GM19043 (cell line): Measurements from ENCODE around the gene ALOX5AP.

ENCODE experiments used
- ATAC-seq: cut with Tn5 transposase; IDR thresholded peaks from one replicate; pipeline ENCODE4 v1.9.1; 2021; ENCODE audit warnings: low read depth; ENCODE audit not compliant: unreplicated experiment

ALOX5AP gene

DNA sequence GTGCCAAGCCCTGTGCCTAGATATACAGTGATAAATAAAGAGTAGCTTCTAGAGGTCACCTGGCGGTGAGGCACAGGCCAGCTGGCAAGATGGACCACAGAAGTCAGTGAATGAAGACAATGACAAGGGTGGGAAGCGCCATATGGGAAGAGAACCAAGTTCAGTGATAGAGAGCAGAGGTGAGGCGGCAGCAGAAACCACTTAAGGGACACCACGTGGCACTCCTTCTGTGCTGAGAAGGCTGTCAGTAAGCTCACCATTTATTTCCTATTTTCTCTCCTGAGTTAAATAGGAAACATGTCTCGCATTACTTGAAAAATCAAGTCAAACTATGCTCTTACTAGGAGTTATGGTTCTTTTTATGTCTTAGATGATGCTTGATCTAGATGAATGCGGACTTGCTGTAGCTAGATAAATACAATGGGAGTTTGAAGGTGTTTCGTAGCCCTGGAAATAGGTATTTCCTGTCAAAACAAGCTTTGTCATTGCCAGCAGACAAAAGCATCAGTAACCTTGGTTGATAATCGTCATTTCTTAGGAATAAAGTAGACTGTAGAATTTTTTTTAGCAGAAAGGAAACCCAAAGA is 17.8 kb downstream of the ALOX5AP start:
- no peak for ATAC-seq

DNA sequence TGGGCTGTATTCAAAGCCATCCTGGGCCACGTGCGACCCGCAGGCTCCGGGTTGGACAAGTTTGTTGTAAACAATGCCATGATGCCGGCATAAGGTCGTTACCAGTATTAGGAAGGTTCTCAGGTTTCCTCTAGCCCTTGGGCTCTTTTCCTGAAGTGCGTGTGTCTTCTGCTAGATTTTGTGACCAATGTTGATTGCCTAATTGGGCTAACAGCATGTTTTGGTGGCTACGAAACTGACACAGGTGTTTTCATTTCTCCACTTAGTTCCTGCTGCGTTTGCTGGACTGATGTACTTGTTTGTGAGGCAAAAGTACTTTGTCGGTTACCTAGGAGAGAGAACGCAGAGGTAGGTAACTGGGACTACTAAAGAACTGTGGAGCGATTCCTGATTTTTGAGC is 20.3 kb downstream of the ALOX5AP start:
- ATAC-seq, result no peak

DNA sequence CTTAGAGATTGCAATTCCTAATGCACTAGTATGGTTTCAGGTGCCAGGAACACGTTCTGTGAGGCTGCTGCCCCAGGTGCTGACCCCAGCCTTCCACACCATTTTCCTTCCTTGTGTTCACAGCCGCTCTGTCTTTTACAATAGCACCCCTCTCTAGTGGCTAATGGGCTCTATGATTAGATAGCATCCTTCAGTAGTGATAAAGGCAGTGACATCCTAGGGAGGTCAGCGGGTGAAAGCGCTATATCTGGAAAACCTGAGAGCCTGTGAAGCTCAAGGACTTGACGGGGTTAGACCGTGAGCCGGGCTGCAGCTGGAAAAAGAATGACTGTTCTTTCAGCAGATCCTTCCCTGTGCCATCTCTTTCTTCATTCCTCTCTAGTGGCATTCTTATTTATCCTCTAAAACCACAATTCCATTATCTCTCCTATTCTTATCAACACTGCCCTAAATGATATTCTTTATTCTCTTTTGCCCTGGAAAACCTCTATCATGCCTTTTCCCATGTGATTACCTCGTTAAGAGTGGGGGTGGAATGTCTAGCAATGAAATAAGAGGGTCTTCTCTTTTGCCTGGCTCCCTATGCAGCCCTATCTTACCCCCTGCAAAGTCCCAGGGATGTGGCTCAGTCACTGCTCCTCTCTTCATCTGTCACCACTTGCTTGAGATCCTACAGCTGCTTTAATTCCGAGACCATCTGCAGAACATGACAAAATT is 21.8 kb downstream of the ALOX5AP start:
- no peak for ATAC-seq

DNA sequence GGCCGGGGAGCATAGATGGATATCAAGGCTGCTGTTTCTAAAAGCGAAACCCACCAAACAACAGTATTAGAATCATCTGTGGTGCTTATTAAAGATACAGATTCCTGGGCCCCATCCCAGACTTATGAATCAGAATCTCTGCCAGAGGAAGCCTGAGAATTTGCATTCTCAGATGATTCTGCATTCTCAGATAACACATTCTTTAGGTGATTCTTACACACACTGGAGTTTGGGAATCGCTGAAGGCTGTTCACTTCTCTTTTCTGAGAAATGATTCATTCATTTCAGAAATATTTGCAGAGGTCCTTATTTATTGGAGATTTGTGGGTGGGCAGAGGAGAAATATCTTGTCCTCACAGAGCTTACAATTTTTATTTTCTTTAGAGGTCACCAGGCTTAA is 24.4 kb downstream of the ALOX5AP start:
- ATAC-seq, result no peak

DNA sequence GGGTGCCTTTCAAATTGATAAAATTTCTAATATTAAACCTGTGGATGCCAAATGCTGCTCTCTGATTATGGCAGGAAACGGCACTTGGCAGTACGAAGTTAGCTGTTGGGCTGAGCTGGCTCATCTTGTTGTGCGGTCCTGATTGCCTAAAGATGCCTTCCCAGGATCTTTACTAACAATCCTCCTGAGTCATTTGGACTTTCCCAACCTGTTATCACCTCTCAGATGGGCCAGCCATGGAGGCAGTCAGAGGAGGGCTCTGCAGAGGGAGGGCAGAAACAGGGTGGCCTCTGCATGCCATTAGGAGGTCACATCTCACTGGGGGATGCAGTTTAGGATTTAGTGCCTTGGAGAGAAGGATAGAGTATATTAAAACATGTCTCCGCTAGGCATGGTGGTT is 27.3 kb downstream of the ALOX5AP start:
- no peak for ATAC-seq

DNA sequence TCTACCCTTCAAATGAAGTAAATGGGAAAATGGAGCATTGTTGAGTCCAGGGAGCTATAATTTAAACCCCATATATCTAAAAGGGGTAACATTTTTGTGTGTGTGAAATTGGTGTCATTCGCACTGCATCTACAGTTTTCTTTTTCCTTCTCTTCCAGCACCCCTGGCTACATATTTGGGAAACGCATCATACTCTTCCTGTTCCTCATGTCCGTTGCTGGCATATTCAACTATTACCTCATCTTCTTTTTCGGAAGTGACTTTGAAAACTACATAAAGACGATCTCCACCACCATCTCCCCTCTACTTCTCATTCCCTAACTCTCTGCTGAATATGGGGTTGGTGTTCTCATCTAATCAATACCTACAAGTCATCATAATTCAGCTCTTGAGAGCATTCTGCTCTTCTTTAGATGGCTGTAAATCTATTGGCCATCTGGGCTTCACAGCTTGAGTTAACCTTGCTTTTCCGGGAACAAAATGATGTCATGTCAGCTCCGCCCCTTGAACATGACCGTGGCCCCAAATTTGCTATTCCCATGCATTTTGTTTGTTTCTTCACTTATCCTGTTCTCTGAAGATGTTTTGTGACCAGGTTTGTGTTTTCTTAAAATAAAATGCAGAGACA is 28.6 kb downstream of the ALOX5AP start:
- ATAC-seq, result no peak

DNA sequence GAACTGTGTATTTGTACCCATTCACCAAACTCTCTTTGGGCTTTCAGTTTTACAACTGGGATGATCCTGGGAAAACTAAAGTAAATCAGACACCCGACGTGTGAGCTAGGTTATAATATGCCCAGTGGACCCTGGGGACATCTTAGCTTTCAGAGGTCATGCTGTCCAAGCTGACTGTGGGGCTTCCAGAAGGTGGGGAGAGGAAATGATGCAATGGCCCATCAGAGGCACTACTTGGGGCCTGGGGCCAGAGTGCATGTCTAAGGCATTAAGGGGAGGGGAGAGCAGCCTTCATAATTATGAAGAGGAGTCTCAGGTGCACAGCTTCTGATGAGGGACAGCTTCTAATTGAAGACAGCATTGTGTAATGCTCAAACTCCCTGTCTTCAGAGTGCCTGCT is 30.9 kb downstream of the ALOX5AP start:
- no peak for ATAC-seq

DNA sequence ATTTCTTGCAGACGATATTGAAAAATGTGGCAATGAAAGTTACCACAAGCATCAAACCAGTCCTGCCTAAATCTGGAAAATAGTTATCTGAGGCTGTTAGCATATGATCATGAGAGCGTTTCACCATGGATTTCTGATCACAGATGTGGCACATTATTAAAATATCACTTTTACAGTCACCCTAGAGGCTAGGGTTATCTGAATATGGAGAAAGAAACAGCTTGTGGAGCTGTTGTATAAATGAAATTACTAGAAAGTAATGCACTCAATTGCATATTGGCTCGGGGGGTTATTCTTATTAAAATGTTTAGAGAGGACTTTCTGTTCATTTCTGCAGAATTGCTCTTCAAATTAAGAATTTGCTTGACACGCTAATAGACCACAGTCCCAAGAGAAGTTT is 35.6 kb downstream of the ALOX5AP start:
- no peak for ATAC-seq

DNA sequence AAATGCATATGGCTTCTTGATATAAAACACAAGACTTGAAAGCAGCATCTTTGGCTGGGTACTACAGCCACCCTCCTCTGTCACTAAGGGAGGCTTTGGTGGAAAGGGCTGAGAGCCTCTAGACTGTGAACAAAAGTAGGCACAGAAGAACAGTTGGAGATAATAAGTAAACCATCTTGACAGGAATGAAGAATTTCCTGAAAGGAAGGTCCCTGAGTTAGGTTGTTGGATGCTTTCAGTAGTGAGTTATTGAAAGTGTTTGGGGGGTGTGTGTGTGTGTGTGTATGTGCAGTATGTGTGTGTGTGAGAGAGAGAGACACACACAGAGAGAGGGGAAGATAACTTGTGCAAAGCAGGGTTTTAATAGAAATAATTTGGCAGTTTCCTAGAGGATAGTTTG is 38.2 kb downstream of the ALOX5AP start:
- ATAC-seq, result no peak

DNA sequence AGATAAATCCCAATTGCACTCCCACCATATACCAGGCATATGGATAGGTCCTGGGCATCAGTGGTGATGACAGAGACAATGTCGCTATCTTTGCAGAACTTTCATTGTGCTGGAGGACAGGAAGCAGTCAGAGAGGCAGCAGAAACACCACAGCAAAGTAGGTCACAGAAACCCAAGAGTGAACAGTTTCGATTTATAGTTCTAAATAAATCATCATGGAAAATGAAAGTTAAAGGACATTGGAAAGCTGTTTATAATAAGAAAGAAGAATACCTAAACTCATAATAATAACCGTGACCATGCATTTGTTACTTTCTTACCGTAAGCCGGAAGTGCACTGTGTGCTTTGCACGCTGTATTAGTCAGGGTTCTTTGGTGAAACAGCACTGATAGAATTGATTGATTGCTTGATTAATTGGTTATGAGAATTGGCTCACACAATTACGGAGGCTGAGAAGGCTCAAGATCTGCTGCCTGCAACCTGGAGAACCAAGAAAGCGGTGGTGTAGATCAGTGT is 38.9 kb downstream of the ALOX5AP start:
- no peak for ATAC-seq

DNA sequence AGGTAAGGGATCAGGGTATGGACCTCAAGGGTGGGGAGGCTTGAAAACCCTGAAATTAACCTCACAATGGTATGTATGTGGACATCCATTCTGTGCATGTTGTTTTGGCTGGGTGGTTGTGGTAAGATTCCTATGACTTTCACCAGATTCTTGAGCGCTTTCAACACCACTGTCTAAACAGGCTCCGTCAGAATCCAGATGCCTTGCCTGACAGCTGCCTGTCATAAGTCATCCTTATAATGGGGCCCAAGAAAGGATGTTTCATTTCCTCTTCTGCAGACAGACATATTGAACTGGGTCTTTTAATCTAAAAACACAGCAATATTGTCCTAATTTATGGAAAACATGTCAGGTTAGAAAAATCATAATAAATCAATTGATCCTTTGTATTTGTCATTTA is 41.3 kb downstream of the ALOX5AP start:
- ATAC-seq, result no peak

DNA sequence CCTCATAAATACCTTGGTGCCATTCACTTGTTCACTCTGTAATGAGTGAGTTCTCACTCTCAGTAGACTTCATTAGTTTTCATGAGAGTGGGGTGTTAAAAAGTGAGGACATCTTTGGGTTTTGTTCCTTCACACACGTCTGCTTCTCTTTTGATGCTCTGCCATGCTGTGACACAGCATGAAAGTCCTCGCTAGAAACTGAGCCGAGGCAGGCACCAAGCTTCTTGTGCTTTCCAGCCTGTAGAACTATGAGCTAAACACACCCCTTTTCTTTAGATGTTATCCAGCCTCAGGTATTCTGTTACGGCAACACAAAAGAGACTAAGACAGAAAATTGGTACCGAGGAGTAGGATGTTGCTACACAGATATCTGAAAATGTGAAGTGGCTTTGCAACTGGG is 43.7 kb downstream of the ALOX5AP start:
- ATAC-seq, result no peak

DNA sequence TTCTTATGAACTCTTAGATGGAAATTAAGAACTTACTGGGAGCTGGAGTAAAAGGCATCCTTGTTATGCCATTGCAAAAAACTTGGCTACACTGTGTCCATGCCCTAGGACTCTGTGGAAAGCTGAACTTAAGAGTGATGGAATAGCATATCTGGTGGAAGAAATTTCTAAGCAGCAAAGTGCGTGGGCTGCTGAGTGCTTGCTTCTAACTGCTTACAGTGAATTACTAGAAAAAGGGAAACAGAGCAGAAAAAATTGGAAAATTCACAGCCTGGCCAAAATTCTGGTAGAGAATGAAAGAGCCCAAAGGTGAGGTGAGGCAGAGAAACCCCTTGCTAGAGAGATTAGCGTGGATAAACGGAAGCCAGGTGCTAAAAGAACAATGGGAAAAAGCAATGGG is 44.3 kb downstream of the ALOX5AP start:
- no peak for ATAC-seq

DNA sequence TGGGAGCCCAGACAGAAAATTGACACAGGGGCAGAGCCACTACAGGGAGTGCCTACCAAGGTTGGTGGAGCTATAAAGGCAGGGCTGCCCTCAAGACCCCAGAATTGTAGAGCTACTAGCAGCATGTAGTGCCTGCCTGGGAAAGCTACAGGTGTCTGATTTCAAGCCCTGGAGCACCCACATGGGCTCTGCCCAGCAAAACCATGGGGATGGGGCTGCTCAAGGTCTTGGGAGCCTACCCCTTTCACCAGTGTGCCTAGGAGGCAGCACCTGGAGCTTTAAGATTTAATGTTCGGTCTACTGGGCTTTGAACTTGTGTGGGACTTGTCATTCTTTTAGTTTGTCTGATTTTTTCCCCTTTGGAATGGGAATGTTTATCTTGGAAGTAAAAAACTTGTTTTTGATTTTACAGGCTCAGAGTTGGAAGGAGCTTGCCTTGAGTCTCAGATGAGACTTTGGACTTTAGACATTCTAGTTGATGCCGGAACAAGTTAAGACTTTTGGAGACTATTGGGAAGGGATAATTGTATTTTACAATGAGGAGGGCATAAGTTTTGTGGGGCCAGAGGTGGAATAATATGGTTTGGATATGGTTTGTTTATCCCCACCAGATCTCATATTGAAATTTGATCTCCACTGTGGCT is 45.1 kb downstream of the ALOX5AP start:
- no peak for ATAC-seq

DNA sequence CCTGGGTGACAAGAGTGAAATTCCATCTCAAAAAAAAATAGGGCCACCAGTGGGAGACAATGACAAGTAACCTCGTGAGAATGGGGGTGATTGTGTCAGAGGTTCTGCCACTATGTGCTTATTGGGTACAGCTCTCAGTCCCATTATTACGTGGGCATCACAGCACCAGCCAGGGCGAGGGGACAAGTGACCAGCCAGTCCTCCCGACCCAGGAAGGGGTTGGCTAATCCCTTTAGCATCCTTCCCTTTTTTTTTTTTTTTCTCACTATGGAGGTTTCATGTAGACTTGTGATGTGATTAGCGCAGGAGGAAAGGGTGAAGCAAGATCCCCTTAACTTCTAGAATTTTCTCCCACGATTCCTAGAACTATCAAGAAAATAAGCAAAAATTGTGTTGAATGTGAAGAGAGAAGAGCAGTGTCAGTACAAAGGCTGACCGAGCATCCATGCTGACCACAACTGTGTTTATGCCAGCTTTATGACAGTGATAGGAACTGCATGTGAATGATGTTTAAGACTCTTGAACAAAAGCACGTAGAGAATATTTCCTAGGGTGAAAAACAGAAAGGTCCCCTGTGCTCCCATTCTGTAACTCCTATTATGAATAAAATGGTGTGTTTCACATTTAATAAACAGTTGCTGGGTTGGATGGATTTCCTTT is 50.0 kb downstream of the ALOX5AP start:
- ATAC-seq, result no peak

DNA sequence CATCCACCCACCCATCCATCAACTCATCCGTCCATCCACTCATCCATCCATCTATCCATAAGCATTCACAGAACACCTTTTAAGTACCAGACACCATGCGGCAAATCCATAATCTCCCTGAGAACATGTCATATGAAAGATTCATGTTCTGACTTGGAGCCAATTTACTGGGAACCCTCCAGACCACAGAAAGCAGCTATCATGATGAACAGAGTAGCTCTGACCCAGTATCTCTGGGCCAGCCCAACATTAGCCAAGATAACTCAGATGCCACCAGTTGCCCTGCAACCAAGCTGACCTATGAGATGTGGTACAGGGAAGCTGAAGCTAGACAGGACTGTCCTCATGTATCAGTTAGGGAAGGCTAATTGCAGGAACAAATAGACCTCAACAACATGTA is 51.3 kb downstream of the ALOX5AP start:
- no peak for ATAC-seq

DNA sequence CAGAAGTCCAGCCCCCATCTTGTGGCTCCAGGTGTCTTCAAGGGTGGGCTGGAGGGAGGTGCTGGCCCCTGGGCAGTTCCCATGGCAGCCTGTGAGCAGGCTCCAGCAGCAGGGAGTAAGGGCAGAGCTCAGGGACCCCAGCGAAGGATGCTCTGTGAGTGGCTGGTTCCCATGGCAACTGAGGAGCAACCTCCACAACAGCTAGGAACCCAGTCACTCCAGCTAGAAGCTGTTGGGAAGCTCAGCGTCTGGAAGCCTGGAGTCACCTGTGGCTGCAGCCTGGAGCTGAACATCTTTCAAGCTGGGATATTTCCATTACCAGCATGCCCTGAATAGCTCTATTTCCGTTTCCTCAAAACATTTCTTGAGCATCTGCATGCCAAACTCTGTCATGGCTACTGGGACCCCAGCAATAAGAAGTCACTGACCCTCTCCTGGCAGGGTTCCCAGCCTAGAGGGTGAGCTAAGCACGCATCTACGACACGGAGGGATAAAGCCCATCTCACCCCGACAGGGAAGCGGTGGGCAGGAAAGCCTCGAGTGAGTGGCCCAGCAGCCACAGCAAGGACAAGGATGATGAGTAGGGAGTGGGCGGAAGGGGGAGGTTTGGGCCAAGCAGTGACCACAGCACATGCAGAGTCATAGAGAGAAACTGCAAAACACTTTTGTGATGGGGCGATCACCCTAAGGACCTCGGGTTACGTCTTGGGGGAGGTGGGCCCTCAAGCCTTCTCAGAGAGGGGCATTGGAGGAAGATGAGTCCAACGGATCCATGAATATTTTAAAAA is 52.6 kb downstream of the ALOX5AP start:
- no peak for ATAC-seq

DNA sequence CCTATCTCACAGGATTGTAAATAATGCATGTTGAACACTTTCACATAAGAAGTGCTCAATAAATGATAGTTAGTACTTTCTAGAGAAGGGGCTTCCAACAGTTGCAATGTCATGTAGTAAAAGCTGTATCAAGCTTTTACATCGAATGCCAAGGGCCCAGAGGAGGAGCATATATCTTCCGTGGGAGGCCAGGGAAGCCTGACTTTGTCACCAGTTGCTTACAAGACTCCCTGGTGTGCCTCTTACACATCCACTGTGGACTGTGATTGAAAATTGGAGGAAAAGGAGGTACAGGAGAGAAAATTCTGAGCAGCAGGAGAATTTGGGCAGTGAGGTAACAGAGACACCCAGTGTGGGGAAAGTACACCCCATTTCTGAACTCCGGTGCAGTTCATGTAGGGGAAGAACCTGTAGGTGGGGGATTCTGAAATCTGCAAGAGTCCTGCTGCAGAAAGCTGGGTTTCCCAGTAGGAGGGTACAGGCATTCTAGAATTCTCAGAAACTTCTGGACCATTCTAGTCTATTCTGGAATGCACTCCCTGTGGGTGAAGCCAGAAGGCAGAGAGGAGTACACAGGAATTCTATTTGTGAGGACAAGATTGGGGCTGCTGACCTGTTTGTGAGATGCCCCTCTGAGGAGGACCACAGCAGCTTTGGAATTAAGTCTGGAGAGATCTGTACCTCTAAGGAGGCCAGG is 54.0 kb downstream of the ALOX5AP start:
- no peak for ATAC-seq

DNA sequence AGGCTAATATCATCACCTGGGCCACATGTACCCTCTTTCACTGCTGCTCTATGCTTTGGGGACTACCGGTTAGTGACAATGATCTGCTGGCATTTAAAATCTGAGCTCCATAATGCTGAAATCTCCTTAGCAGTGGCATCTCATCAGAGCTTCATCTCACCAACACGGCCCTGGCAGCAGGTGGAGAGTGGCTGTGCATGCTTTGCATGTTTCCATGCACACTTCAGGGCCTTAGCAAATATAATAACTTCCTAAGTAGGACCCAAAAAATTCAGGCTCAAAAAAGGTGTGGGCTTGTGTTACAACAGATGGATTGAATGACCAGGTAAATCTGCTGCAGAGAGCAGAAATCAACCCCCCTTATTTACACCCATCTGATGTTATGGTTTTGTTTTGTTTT is 55.2 kb downstream of the ALOX5AP start:
- ATAC-seq, result no peak
